Fibroblast of the aortic adventitia (primary cell): ENCODE data around the gene ENOX2. TPM values are rescaled to one million over a fixed set of nuclear protein-coding genes. Genes with fewer than 3 reads are reported as not detected.

Experiments
- DNase-seq: peaks from one replicate; pipeline ENCODE4 v3.0.0-alpha.2; 2010; ENCODE audit warnings: low read depth
- H3K4me3 ChIP-seq: 2 replicates; pipeline ENCODE4 v1.5.1; 2011; ENCODE audit warnings: low read depth, mild to moderate bottlenecking, control low read depth, low read length, moderate library complexity
- CTCF ChIP-seq: IDR thresholded peaks from 2 replicates; pipeline ENCODE4 v1.5.1; 2011; ENCODE audit warnings: mild to moderate bottlenecking, low read length, control low read depth, inconsistent platforms; ENCODE audit not compliant: insufficient read depth
- total RNA-seq: library from RNA; depleted of rRNA; stranded (reverse); fragments of >200 nt; gene quantifications from 2 replicates; pipeline ENCODE4 v1.2.3, GENCODE V29; 2012; ENCODE audit warnings: low replicate concordance

Gene ENOX2
- total RNA-seq, 1 donor = 13.2 TPM

- TF ChIP-seq CTCF = no peak
- DNase-seq = no peak
- H3K4me3 ChIP-seq = no peak overlapping the region
Measured at GRCh38 chrX:130705591-130705990, 197.4 kb downstream of the ENOX2 start.

GRCh38 chrX:130704053-130705038 lies 198.7 kb downstream of the ENOX2 start:
- H3K4me3 ChIP-seq = no peak overlapping the region
- no peak for TF ChIP-seq CTCF
- DNase-seq = peak; percentile 68

GRCh38 chrX:130702867-130703707 lies 199.9 kb downstream of the ENOX2 start:
- no peak for TF ChIP-seq CTCF
- no peak overlapping the region for H3K4me3 ChIP-seq
- peak; percentile 19 for DNase-seq

GRCh38 chrX:130700629-130701028 lies 202.4 kb downstream of the ENOX2 start:
- no peak for TF ChIP-seq CTCF
- DNase-seq = no peak
- no peak overlapping the region for H3K4me3 ChIP-seq

- no peak overlapping the region for H3K4me3 ChIP-seq
- no peak for TF ChIP-seq CTCF
- DNase-seq = no peak
Measured at GRCh38 chrX:130699618-130700017, 203.4 kb downstream of the ENOX2 start.

DNA sequence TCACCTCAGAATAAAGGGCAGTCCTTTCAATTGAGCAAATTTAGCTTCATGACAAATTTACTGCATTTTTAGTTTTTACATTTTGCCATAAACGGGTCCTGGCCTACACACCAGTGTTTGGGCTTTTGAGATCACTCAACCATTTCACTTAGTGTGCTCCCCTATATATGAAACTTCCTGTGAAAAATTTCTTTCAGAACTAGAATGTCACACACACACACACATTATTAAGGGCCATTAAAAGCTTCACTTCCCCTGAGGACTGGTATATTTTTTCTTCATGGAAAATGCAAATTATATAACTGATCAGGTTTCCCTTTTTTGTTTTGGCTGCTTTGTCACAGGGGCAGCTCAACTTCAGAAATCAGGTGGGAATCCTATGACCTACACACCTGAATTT lies 206.5 kb downstream of the ENOX2 start:
- DNase-seq = no peak
- H3K4me3 ChIP-seq = no peak overlapping the region
- TF ChIP-seq CTCF = no peak
